Right ventricle myocardium superior (tissue), 1 donor: ENCODE measurements around the gene CNPPD1. TPM values are rescaled to one million over a fixed set of nuclear protein-coding genes. Genes with fewer than 3 reads are reported as not detected.

Experiments
- ATAC-seq: fragments of 200-7000 bp; cut with Tn5 transposase; one replicate; pipeline ENCODE4 v1.9.1; 2020; ENCODE audit warnings: mild to moderate bottlenecking; ENCODE audit not compliant: poor library complexity
- DNase-seq: peaks from one replicate; pipeline ENCODE4 v3.0.0-alpha.2; 2020
- intact Hi-C: fragments of 100-400 bp; cut with DNase I; formaldehyde crosslinking; loops from one replicate; pipeline ENCODE4 v1.11.2; 2022
- long read RNA-seq: library from polyadenylated mRNA; unstranded; transcript quantifications from one replicate; pipeline ENCODE4 v2.0.0, GENCODE V29; 2021
- total RNA-seq: library from RNA; stranded (reverse); fragmentation: NEBNext Ultra II Directional; extraction: Animal tissue kit (Norgen Biotek cat#: 25700); gene quantifications from one replicate; pipeline ENCODE4 v1.2.1, GENCODE V29; 2021
- donor health status: DM: no; HTN: yes; CAD: no; lungs with severe emphysema.

The CNPPD1 gene
- 69.3 TPM for total RNA-seq
- long read RNA-seq, transcript CNPPD1-201 (8 exons, 2,060 nt): major isoform, 376 of 413 reads
- long read RNA-seq, transcript CNPPD1-203 (7 exons, 919 nt): minor isoform, 7 of 413 reads
- long read RNA-seq, partial matches to known transcripts: 8 of 413 reads
- long read RNA-seq, other reads (novel, unspliced or antisense): 17 of 413 reads

DNA sequence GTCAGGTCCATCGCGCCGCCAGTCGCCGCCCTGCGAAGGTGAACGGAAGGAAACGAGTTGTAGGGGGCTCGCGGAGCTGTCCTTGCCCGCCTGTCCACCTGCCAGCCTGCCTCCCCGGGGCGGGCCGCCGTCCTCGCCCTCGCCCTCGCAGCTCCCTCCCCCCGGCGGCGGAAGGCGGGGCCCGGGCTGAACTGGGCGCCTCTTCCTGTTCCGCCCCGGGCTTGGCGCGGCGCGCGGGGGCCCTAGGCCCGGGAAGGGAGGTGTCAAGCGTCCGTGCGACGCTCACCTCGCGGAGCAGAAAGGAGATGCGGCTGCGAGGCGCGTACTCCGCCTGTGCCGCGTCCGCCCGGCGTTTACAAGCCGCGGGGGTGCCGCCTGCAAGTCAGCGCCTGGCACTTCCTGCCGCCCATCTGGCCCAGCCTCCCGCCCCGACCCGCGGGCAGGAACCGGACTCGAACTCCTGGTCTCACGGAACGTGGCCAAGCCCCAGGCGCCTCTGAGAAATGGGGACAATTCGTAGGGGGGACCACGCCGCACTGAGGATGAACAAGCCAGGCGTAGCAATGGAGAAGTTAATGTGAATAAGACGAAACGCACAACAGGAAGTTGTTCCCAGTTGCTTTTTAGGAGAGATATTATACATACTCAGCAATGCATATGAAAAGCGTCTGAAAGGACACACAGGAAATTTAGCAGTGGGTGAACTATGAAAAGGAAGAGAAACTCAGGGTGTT lies at the start of gene CNPPD1:
CNPPD1 (minus strand) TSS at position 108 of the 734 bp plus-strand sequence; CDS start at position 11, 97 bp downstream.
- intact Hi-C loops: loop anchor here (5.0 kb wide), 2 partner anchors 40 to 120 kb away; partner anchors contain the start of gene ABCB6
- peak; percentile 94 for DNase-seq
- ATAC-seq: peak; percentile 93

- ATAC-seq: no peak
- no peak for DNase-seq
- intact Hi-C loops: no loop called here
These were observed 48.6 kb upstream of the CNPPD1 start for GRCh38 chr2:219225350-219225749.

- DNase-seq: no peak
- ATAC-seq: no peak
- intact Hi-C loops: no loop called here
These were observed 47.3 kb upstream of the CNPPD1 start for GRCh38 chr2:219223831-219224610.

GRCh38 chr2:219221957-219222518 lies 45.3 kb upstream of the CNPPD1 start:
- no peak for ATAC-seq
- DNase-seq: no peak
- intact Hi-C loops: no loop called here

DNA sequence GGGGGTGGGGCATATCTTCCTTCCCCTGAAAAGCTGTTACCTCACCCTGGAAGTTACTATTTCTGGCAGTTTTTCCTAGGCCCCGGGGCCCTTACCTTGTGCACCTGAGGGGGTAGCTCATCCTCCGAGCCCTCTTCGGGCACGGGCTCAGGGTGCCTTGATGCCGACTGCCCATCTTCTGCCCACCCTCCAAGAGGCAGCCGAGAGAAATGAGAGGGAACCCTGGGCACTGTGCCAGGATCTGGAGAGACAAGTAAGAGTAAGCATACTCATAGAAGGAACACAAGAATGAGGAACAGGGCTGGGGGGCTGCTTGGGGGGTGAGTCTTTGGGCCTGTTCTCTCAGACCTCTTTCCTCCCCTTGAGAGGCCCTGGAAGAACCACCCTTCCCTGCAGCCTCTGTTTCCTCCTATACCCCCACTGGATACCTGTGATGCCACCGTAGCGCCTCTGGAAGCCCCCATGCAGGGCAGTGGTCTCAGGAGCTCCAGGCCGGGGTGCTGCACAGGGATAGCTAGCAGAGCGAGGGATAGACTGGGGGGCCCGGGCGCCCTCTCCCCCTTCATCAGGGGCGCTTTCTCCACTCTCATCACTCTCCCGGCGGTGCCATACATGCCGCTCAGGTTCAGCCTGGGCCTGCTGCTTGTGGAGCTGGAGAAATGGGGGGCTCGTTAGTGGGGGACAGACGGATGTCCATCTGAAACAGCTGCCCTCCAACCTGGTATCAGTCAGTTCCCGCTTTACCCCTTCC lies 44.1 kb upstream of the CNPPD1 start:
- DNase-seq (no peak), ATAC-seq (no peak)
- intact Hi-C loops: no loop called here

GRCh38 chr2:219219784-219220532 lies 43.2 kb upstream of the CNPPD1 start:
- DNase-seq (no peak), ATAC-seq (no peak)
- intact Hi-C loops: loop anchor here (5.0 kb wide), 1 partner anchor 43 kb away; the partner anchor contains the start of genes CNPPD1 and RETREG2

- intact Hi-C loops: loop anchor here (5.0 kb wide), 1 partner anchor 42 kb away; the partner anchor contains the start of genes CNPPD1 and RETREG2
- DNase-seq (peak; percentile 99), ATAC-seq (peak; percentile 93)
These were observed 42.3 kb upstream of the CNPPD1 start, which contains the start of gene ABCB6 for GRCh38 chr2:219218732-219219701. ABCB6 (minus strand) TSS chr2:219218958; CDS start chr2:219218673, 285 bp downstream.

DNA sequence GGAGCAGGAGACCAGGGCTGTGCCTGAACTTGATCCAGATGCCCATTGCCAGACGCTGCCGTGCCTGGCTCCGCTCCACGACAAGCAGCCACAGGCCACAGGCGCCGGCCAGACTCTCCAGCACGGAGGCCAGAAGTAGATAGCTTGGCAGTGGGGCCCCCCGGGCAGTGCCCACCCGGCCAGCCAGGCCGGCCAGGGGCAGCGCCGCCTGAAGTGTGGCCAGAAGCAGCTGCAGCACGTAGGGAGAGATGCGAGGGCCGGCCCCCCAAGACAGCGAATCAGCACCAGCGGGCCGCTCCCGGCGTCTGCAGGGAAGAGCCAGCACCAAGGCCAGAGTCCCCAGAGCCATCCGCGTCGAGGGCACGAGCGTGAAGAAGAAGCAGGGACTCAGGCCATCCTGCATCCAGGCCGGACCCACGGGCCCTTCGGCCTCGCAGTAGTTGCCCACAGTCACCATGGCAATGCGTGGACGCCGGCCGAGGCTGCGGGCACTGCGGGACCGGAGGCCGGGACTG lies 41.5 kb upstream of the CNPPD1 start:
- intact Hi-C loops: loop anchor here (5.0 kb wide), 1 partner anchor 41 kb away; the partner anchor contains the start of genes CNPPD1 and RETREG2
- ATAC-seq (peak; percentile 62), DNase-seq (peak; percentile 78)

DNA sequence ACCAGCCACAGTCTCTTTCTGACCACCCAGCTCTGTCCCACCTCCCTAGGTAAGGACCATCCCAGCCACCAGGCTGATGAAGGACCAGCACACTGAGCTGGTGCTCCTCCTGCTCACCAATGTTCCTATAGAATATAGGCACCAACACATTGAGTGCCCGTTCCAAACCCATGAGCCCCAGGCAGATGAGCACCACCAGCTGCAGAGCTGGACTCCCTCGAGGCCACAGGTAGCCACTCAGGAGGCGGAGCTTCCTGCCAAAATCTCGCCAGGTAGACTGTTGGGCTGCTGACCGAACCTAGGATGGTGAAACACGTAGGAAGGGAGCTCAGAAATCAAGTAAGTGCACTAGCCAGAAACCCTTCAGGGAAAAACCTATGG lies 39.8 kb upstream of the CNPPD1 start:
- ATAC-seq (no peak), DNase-seq (no peak)
- intact Hi-C loops: loop anchor here (5.0 kb wide), 1 partner anchor 39 kb away; the partner anchor contains the start of genes CNPPD1 and RETREG2

DNA sequence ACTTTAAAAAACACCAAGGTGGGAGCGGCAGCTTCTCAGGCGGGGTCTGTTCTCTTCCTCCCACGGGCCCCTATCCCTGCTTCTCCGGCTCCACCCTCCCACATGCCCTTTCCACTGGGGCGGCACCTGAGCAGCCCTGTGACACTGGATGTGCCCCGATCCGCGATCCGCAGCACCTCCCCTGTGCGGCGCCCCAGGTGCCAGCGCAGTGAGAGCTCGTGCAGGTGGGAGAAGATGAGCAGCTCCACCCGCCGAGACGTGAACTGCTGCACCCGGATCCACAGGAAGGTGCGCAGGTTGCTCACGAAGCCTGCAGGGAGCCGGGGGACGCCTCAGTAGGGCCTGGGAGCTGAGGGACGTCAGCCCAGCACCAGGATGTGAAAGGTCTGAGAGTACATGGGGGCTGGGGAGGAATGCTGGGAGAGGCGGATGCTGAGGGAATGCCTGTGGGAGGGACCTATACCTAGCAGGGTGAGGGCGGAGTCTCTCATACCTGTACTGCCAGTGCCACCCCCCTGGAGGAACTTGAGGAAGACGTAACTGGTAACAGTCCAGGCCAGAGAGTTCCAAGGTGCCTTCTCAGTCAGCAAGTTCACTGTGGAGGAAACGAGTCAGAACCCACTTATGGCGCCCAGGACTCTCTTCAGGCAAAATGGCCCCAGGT lies 39.3 kb upstream of the CNPPD1 start:
- ATAC-seq: no peak
- no peak for DNase-seq
- intact Hi-C loops: loop anchor here (5.0 kb wide), 1 partner anchor 39 kb away; the partner anchor contains the start of genes CNPPD1 and RETREG2

GRCh38 chr2:219214786-219215185 lies 38.1 kb upstream of the CNPPD1 start:
- intact Hi-C loops: loop anchor here (5.0 kb wide), 1 partner anchor 37 kb away; the partner anchor contains the start of genes CNPPD1 and RETREG2
- DNase-seq: no peak
- ATAC-seq: no peak

DNA sequence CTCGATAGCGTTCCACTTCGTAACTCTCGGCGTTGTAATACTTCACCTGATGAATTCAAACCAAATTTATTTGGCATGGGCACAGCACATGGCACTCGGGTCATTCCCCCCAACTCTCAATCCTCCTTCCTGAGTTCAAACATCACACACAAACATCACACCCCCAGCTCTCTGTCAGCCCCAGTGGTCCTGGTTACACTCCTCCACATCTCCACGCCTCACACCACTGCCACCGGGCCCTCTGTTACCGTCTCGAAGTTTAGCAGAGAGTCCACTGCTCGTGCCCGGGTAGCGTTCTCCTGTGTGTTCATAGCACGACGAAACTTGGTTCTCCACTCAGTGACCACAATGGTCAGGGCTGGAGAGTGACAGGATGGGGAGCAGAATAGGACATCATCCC lies 37.4 kb upstream of the CNPPD1 start:
- no peak for ATAC-seq
- intact Hi-C loops: no loop called here
- no peak for DNase-seq

DNA sequence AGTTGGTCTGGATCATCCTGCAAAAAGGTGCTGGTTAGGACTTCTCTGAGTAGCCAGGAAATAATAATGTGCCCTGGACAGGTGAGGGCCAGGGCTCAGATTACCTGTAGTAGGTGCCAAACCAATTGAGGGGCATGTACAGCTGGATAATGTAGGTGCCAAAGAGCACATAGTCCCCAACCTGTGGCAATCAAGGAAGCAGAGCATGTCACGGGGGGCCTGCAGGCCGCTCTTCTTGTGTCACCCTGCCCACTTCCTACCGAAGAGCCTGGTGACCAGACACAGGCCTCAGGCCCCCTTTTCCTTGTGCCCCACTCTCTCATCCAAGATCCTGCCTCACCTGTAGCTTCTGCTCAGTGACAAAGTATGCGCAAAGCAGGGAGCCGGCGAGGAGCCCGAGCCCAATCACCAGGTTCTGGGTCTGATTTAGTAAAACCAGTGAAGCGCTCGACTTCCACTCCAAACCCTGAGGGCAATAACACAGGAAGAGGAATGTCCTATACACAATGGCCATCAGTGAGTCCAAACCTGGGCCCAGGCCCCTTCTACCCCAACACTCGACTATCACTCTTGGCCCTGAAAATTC lies 36.9 kb upstream of the CNPPD1 start:
- DNase-seq (no peak), ATAC-seq (no peak)
- intact Hi-C loops: no loop called here

- no peak for ATAC-seq
- DNase-seq: no peak
- intact Hi-C loops: no loop called here
These were observed 36.3 kb upstream of the CNPPD1 start for GRCh38 chr2:219213026-219213415.

DNA sequence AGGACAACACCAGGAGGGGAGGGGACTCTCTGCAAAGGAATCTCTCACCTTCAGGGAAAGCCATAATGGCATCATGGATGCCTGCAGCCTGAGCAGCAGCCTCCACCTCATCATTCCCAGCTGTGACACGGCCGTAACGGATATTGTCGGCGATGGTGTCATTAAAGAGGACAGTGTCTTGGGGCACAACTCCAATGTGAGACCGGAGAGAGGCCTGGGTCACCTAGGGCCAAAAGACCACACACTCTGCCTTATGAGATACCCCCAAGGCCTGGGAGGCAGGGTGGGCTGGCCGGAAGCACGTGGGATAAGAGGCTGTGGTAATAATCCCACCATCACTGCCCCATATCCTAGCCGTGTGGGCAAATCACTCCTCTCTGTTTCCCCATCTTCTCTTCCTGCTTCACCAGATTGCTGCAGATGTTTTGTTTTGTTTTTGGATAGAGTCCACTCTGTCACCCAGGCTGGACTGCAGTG lies 34.2 kb upstream of the CNPPD1 start:
- ATAC-seq (no peak), DNase-seq (no peak)
- intact Hi-C loops: no loop called here
